HL-60 (cell line): ENCODE measurements around the gene TSR2.
A peak's percentile ranks its signal among the peaks of the same experiment; 100 is the strongest.

Experiments
- DNase-seq, 2 experiments: peaks; one replicate each; pipeline ENCODE4 v3.0.0-alpha.2; 2010 to 2020; ENCODE audit warnings: low read depth in 1 of 2, low spot score in 1 of 2
- H3K27ac ChIP-seq: fragments of 250-450 bp; sonication (Bioruptor Pico); replicated peaks from 2 replicates; pipeline ENCODE4 v1.5.1; 2020; ENCODE audit warnings: mild to moderate bottlenecking, moderate library complexity
- H3K27me3 ChIP-seq: fragments of 250-450 bp; sonication (Bioruptor Pico); 2 replicates; pipeline ENCODE4 v1.5.1; 2021; ENCODE audit warnings: mild to moderate bottlenecking, moderate library complexity; ENCODE audit not compliant: insufficient read depth, poor library complexity, severe bottlenecking
- H3K4me3 ChIP-seq: replicated peaks from 2 replicates; pipeline ENCODE4 v1.5.1; 2011; ENCODE audit warnings: mild to moderate bottlenecking, control low read depth, low read length; ENCODE audit not compliant: insufficient read depth
- CTCF ChIP-seq: IDR thresholded peaks from one replicate; pipeline ENCODE4 v1.5.1; 2011; ENCODE audit warnings: low read length, control low read depth, inconsistent platforms; ENCODE audit not compliant: insufficient read depth
- GABPA ChIP-seq: IDR thresholded peaks from 2 replicates; pipeline ENCODE4 v1.6.1; 2012; ENCODE audit warnings: low read depth
- POLR2AphosphoS5 ChIP-seq: IDR thresholded peaks from 2 replicates; pipeline ENCODE4 v1.6.1; 2012; ENCODE audit warnings: low read depth
- SPI1 ChIP-seq: IDR thresholded peaks from 2 replicates; pipeline ENCODE4 v1.6.1; 2012; ENCODE audit warnings: low read depth, mild to moderate bottlenecking, borderline replicate concordance
- TF ChIP-seq, protein P1 (sequence below): IDR thresholded peaks from 2 replicates; pipeline ENCODE4 v1.6.1; 2012; ENCODE audit warnings: low read depth; ENCODE audit not compliant: insufficient replicate concordance

TSR2 gene

GRCh38 chrX:54411732-54412131 lies 28.5 kb upstream of the TSR2 start:
- Histone ChIP-seq H3K27me3 (peaks cover 2% of the 10 kb centered on the region), H3K4me3 (no peak overlapping the region), H3K27ac (no peak overlapping the region)
- TF ChIP-seq, protein P1, sequence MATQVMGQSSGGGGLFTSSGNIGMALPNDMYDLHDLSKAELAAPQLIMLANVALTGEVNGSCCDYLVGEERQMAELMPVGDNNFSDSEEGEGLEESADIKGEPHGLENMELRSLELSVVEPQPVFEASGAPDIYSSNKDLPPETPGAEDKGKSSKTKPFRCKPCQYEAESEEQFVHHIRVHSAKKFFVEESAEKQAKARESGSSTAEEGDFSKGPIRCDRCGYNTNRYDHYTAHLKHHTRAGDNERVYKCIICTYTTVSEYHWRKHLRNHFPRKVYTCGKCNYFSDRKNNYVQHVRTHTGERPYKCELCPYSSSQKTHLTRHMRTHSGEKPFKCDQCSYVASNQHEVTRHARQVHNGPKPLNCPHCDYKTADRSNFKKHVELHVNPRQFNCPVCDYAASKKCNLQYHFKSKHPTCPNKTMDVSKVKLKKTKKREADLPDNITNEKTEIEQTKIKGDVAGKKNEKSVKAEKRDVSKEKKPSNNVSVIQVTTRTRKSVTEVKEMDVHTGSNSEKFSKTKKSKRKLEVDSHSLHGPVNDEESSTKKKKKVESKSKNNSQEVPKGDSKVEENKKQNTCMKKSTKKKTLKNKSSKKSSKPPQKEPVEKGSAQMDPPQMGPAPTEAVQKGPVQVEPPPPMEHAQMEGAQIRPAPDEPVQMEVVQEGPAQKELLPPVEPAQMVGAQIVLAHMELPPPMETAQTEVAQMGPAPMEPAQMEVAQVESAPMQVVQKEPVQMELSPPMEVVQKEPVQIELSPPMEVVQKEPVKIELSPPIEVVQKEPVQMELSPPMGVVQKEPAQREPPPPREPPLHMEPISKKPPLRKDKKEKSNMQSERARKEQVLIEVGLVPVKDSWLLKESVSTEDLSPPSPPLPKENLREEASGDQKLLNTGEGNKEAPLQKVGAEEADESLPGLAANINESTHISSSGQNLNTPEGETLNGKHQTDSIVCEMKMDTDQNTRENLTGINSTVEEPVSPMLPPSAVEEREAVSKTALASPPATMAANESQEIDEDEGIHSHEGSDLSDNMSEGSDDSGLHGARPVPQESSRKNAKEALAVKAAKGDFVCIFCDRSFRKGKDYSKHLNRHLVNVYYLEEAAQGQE: no peak
- 0 out of 2 replicates have a peak, but pooled peaks have one; percentile 8 for TF ChIP-seq SPI1
- DNase-seq: no peak

DNA sequence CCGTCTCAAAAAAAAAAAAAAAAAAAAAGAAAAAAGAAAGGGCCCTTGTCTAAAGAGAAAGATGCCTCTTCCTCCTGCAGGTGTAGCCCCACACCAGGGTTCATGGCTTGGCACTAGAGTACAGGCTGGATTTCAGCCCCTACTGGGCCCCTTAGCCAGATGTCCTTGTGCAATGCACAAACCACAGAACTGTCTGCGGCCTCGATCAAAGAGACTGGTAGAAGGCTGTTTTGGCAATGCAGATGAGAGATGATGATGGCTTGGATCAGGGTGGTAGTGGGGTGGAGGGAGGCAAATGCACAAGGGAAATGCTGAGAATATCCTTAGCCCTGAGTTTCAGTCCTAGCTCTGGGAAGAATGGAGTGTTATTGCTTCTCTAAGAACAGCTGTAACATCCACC lies 26.5 kb upstream of the TSR2 start:
- DNase-seq: peak; percentile 34 to 83
- Histone ChIP-seq H3K4me3 (no peak overlapping the region), H3K27me3 (peaks cover 2% of the 10 kb centered on the region), H3K27ac (no peak overlapping the region)
- TF ChIP-seq GABPA (no peak), POLR2AphosphoS5 (peak; percentile 87)

GRCh38 chrX:54415534-54416350 lies 24.5 kb upstream of the TSR2 start:
- DNase-seq: no peak
- H3K4me3 ChIP-seq: no peak overlapping the region
- peaks cover 2% of the 10 kb centered on the region for H3K27me3 ChIP-seq
- H3K27ac ChIP-seq: no peak overlapping the region
- no peak for TF ChIP-seq GABPA
- TF ChIP-seq, protein P1: no peak
- TF ChIP-seq POLR2AphosphoS5: no peak
- TF ChIP-seq CTCF: no peak
- no peak for TF ChIP-seq SPI1

DNA sequence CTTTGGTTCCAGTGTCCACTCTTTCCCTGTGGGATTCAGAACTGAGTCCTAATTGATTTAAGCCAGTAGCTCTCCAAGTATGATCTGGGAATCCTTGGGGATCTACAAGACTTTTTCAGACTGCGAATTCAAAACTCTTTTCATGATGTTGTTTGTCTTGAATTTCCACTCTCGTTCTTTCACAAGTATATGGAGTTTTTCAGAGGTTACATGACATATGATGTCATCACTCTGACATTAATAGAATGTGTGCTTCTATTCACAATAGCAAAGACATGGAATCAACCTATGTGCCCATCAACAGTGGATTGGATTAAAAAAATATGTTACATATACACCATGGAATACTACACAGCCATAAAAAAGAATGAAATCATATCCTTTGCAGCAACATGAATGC lies 23.2 kb upstream of the TSR2 start:
- H3K4me3 ChIP-seq: no peak overlapping the region
- H3K27ac ChIP-seq: no peak overlapping the region
- DNase-seq: no peak
- TF ChIP-seq CTCF (no peak), GABPA (no peak), SPI1 (no peak), POLR2AphosphoS5 (no peak)
- TF ChIP-seq, protein P1: no peak
- peaks cover 2% of the 10 kb centered on the region for H3K27me3 ChIP-seq
